Fibroblast of lung (primary cell): ENCODE data around the gene CORO7. TPM values are rescaled to one million over a fixed set of nuclear protein-coding genes. Genes with fewer than 3 reads are reported as not detected.

Experiments used
- DNase-seq, 2 donors: peaks; one replicate each; pipeline versions ENCODE4 v3.0.0 to v3.0.0-alpha.2; 2010; ENCODE audit warnings: low read depth in 2 of 2
- H2AFZ ChIP-seq: 2 replicates; pipeline ENCODE4 v1.5.1; 2012; ENCODE audit warnings: low read length, control low read depth, inconsistent platforms
- H3K27ac ChIP-seq: 2 replicates; pipeline ENCODE4 v1.5.1; 2011; ENCODE audit warnings: low read length, control low read depth; ENCODE audit not compliant: insufficient read depth
- H3K27me3 ChIP-seq: 2 replicates; pipeline ENCODE4 v1.5.1; 2011; ENCODE audit warnings: mild to moderate bottlenecking, low read length; ENCODE audit not compliant: control insufficient read depth, insufficient read depth
- H3K36me3 ChIP-seq: 2 replicates; pipeline ENCODE4 v1.5.1; 2011; ENCODE audit warnings: low read length; ENCODE audit not compliant: control insufficient read depth, insufficient read depth
- H3K4me1 ChIP-seq: 2 replicates; pipeline ENCODE4 v1.5.1; 2011; ENCODE audit warnings: low read length; ENCODE audit not compliant: control insufficient read depth, insufficient read depth; ENCODE audit errors: extremely low read depth
- H3K4me2 ChIP-seq: 2 replicates; pipeline ENCODE4 v1.5.1; 2011; ENCODE audit warnings: low read length, control low read depth; ENCODE audit not compliant: insufficient read depth; ENCODE audit errors: extremely low read depth
- H3K4me3 ChIP-seq, 4 experiments: fragments of 200-600 bp in 1 of 4; sonication (generic) in 1 of 4; replicated peaks in 1 of 4; 2 replicates each; pipeline ENCODE4 v1.5.1; 2011 to 2016; ENCODE audit warnings: low read length in 4 of 4, low read depth in 3 of 4, mild to moderate bottlenecking in 3 of 4, control low read depth in 2 of 4, inconsistent platforms in 1 of 4, mixed read lengths in 1 of 4; ENCODE audit not compliant: insufficient read depth in 1 of 4; ENCODE audit errors: control extremely low read depth in 1 of 4
- H3K79me2 ChIP-seq: 2 replicates; pipeline ENCODE4 v1.5.1; 2012; ENCODE audit warnings: mild to moderate bottlenecking, low read length, inconsistent platforms; ENCODE audit not compliant: control insufficient read depth, insufficient read depth
- H3K9ac ChIP-seq: 2 replicates; pipeline ENCODE4 v1.5.1; 2011; ENCODE audit warnings: mild to moderate bottlenecking, low read length, control low read depth; ENCODE audit not compliant: insufficient read depth
- H3K9me3 ChIP-seq: 2 replicates; pipeline ENCODE4 v1.5.1; 2012; ENCODE audit warnings: low read depth, low read length; ENCODE audit not compliant: control insufficient read depth, insufficient read depth
- H4K20me1 ChIP-seq: 2 replicates; pipeline ENCODE4 v1.5.1; 2011; ENCODE audit warnings: low read length; ENCODE audit not compliant: control insufficient read depth, insufficient read depth; ENCODE audit errors: extremely low read depth
- CTCF ChIP-seq, 2 donors: IDR thresholded peaks in 1 of 2; conservative IDR thresholded peaks in 1 of 2; 1 replicate in 1 of 2; 2 replicates in 1 of 2; pipeline ENCODE4 v1.5.1; 2011 to 2012; ENCODE audit warnings: low read length in 2 of 2, control low read depth in 1 of 2, inconsistent platforms in 1 of 2, low read depth in 1 of 2, mild to moderate bottlenecking in 1 of 2
- EZH2 ChIP-seq: IDR thresholded peaks from 2 replicates; pipeline ENCODE4 v1.5.1; 2012; ENCODE audit warnings: low read length, control low read depth, mild to moderate bottlenecking; ENCODE audit errors: missing control alignments
- polyA plus RNA-seq, 2 donors: library from polyadenylated mRNA; depleted of rRNA in 1 of 2; stranded (reverse) in 1 of 2; unstranded in 1 of 2; fragments of >200 nt; gene quantifications; 2 replicates each; pipeline ENCODE4 v1.2.1, GENCODE V29; 2011 to 2012; ENCODE audit warnings: missing spikeins in 1 of 2
- total RNA-seq: library from RNA; depleted of rRNA; stranded (reverse); fragments of >200 nt; gene quantifications from 2 replicates; pipeline ENCODE4 v1.2.1, GENCODE V29; 2014

The CORO7 gene
- total and polyA plus RNA-seq, 2 donors (not counting 1 experiment from before 2014, with no cell fraction given): 6.1 to 11.1 TPM

- Histone ChIP-seq H3K9me3 (no peaks in the 10 kb centered on the region), H3K9ac (no peak overlapping the region), H3K27me3 (no peaks in the 10 kb centered on the region), H3K4me2 (no peak overlapping the region), H3K4me1 (peaks cover 8% of the 10 kb centered on the region), H2AFZ (no peak overlapping the region), H4K20me1 (no peaks in the 10 kb centered on the region), H3K27ac (no peak overlapping the region), H3K36me3 (peaks cover 16% of the 10 kb centered on the region), H3K79me2 (peaks cover 40% of the 10 kb centered on the region), H3K4me3 (no peak overlapping the region)
- TF ChIP-seq EZH2 (no peak), CTCF (conservative IDR thresholded peaks at IDR 0.05 in 1 of 2, IDR thresholded peaks at IDR 0.05 in 1 of 2; ENCODE audit: low read depth in 1 of 2, low read length in 2 of 2) (no peak)
- DNase-seq: no peak
Measured at GRCh38 chr16:4342866-4343744, 73.3 kb downstream of the CORO7 start.

- H3K9me3 ChIP-seq: no peaks in the 10 kb centered on the region
- DNase-seq: no peak
- H3K4me1 ChIP-seq: peaks cover 8% of the 10 kb centered on the region
- H4K20me1 ChIP-seq: no peaks in the 10 kb centered on the region
- no peak overlapping the region for H3K4me3 ChIP-seq
- H3K79me2 ChIP-seq: peaks cover 26% of the 10 kb centered on the region
- peaks cover 25% of the 10 kb centered on the region for H3K36me3 ChIP-seq
- H3K9ac ChIP-seq: no peak overlapping the region
- H3K27me3 ChIP-seq: no peaks in the 10 kb centered on the region
- TF ChIP-seq CTCF (conservative IDR thresholded peaks at IDR 0.05 in 1 of 2, IDR thresholded peaks at IDR 0.05 in 1 of 2; ENCODE audit: low read depth in 1 of 2, low read length in 2 of 2): no peak
- no peak for TF ChIP-seq EZH2
- H2AFZ ChIP-seq: no peak overlapping the region
- H3K4me2 ChIP-seq: no peak overlapping the region
- no peak overlapping the region for H3K27ac ChIP-seq
Measured at GRCh38 chr16:4341250-4341649, 75.1 kb downstream of the CORO7 start.

DNA sequence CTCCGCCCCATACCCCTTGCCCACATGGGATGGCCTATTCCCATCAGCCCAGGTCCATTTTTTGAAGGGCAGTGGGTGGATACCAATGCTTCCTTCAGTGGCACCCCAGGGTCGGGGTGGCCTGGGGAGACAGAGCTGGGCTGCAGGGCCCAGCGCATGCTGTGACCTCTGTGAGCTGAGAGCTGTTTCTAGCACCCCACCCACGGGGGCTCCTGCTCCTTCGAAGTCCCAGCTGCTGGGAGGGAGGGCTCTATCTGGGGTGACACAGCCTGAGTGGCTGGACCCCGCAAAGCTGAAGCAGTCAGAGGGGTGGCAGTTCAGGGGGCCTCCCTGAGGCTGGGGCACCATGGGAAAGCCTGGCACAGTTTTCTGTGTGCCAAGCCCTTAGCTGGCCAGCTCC, 76.0 kb downstream of the CORO7 start:
- Histone ChIP-seq H3K27me3 (no peaks in the 10 kb centered on the region), H2AFZ (no peak overlapping the region), H3K79me2 (peaks cover 22% of the 10 kb centered on the region), H3K4me1 (peaks cover 8% of the 10 kb centered on the region), H3K9ac (no peak overlapping the region), H3K36me3 (peaks cover 26% of the 10 kb centered on the region), H3K4me3 (no peak overlapping the region), H4K20me1 (no peaks in the 10 kb centered on the region), H3K4me2 (no peak overlapping the region), H3K9me3 (no peaks in the 10 kb centered on the region), H3K27ac (no peak overlapping the region)
- no peak for TF ChIP-seq CTCF (conservative IDR thresholded peaks at IDR 0.05 in 1 of 2, IDR thresholded peaks at IDR 0.05 in 1 of 2; ENCODE audit: low read depth in 1 of 2, low read length in 2 of 2)
- no peak for TF ChIP-seq EZH2
- DNase-seq: no peak
